HG03103 (cell line): Measurements from ENCODE around the gene MAP3K14.
"Not testable (repeated sequence)": the region's sequence is repeated elsewhere in the genome, so short reads cannot be mapped to it uniquely, and the experiment has no call there.

Experiments
- ATAC-seq: cut with Tn5 transposase; IDR thresholded peaks from one replicate; pipeline ENCODE4 v1.9.1; 2021; ENCODE audit warnings: low read depth; ENCODE audit not compliant: unreplicated experiment

Gene MAP3K14

GRCh38 chr17:45305530-45306087 lies 11.2 kb downstream of the MAP3K14 start:
- no peak for ATAC-seq

- no peak for ATAC-seq
Observed at GRCh38 chr17:45302649-45303173, 14.1 kb downstream of the MAP3K14 start.

- ATAC-seq, result not testable (repeated sequence)
Observed at GRCh38 chr17:45302220-45302619, 14.6 kb downstream of the MAP3K14 start.

GRCh38 chr17:45301674-45302073 lies 15.1 kb downstream of the MAP3K14 start:
- no peak for ATAC-seq

GRCh38 chr17:45300060-45300751 lies 16.6 kb downstream of the MAP3K14 start:
- no peak for ATAC-seq

GRCh38 chr17:45299361-45299760 lies 17.5 kb downstream of the MAP3K14 start:
- ATAC-seq, result no peak

GRCh38 chr17:45298546-45299285 lies 18.1 kb downstream of the MAP3K14 start:
- no peak for ATAC-seq

- no peak for ATAC-seq
Observed at GRCh38 chr17:45296833-45297124, 20.0 kb downstream of the MAP3K14 start.

GRCh38 chr17:45296003-45296832 lies 20.6 kb downstream of the MAP3K14 start:
- no peak for ATAC-seq

- ATAC-seq, result no peak
Observed at GRCh38 chr17:45294506-45294905, 22.3 kb downstream of the MAP3K14 start.

- no peak for ATAC-seq
Observed at GRCh38 chr17:45293413-45294211, 23.2 kb downstream of the MAP3K14 start.

GRCh38 chr17:45292696-45293412 lies 24.0 kb downstream of the MAP3K14 start:
- no peak for ATAC-seq

- no peak for ATAC-seq
Observed at GRCh38 chr17:45291171-45291805, 25.5 kb downstream of the MAP3K14 start.

- ATAC-seq, result no peak
Observed at GRCh38 chr17:45290269-45290765, 26.5 kb downstream of the MAP3K14 start.

- no peak for ATAC-seq
Observed at GRCh38 chr17:45289301-45290268, 27.2 kb downstream of the MAP3K14 start.

GRCh38 chr17:45288825-45289224 lies 28.0 kb downstream of the MAP3K14 start:
- no peak for ATAC-seq
